Measurements from ENCODE around the gene DDIT3. TPM values are rescaled to one million over a fixed set of nuclear protein-coding genes. Genes with fewer than 3 reads are reported as not detected.
A peak's percentile ranks its signal among the peaks of the same experiment; 100 is the strongest.
"Not testable (repeated sequence)": the region's sequence is repeated elsewhere in the genome, so short reads cannot be mapped to it uniquely, and the experiment has no call there.

Gene DDIT3
- total RNA-seq, 1 donor from 2014 or later = 30.5 TPM

GRCh38 chr12:57521525-57522010 is 1.3 kb upstream of the DDIT3 start:
- DNase-seq (peak; percentile 31), ATAC-seq (ENCODE audit: low read depth) (no peak)
- ChIA-PET CTCF (no interaction called here), POLR2A (interaction anchor here (1.5 to 3.5 kb wide), 3 partner anchors 41 to 231 kb away, joined by 3 to 26 read pairs (median 9); partner anchors contain the start of genes ARHGAP9 and CDK4)
- intact Hi-C loops (cut with micrococcal nuclease) = loop anchor here (1.0 to 5.0 kb wide), 10 partner anchors 26 to 1694 kb away; partner anchors contain the start of genes CDK4, DCTN2, DNAJC14 and PIP4K2C
- peak overlapping the region; percentile 98 for H3K4me3 Mint-ChIP-seq
- no peaks in the 10 kb centered on the region for H3K9me3 Mint-ChIP-seq
- H3K27ac Mint-ChIP-seq = peak overlapping the region; percentile 99
- H3K4me1 Mint-ChIP-seq = peaks cover 59% of the 10 kb centered on the region
- no peak for TF ChIP-seq CTCF (IDR thresholded peaks at IDR 0.05)
- H3K36me3 Mint-ChIP-seq (ENCODE audit: low read depth) = peaks cover 60% of the 10 kb centered on the region
- H3K27me3 Mint-ChIP-seq = no peaks in the 10 kb centered on the region

GRCh38 chr12:57519796-57520052 is 590 bp downstream of the DDIT3 start:
- Mint-ChIP-seq H3K36me3 (ENCODE audit: low read depth) (peaks cover 63% of the 10 kb centered on the region), H3K4me1 (peaks cover 57% of the 10 kb centered on the region), H3K4me3 (peak overlapping the region; percentile 98), H3K27me3 (no peaks in the 10 kb centered on the region), H3K9me3 (no peaks in the 10 kb centered on the region), H3K27ac (peak overlapping the region; percentile 99)
- DNase-seq = no peak
- ATAC-seq (ENCODE audit: low read depth) = no peak
- ChIA-PET CTCF (no interaction called here), POLR2A (interaction anchor here (0.6 to 3.5 kb wide), 22 partner anchors 8 to 1702 kb away, joined by 3 to 36 read pairs (median 6); partner anchors contain the start of genes ARHGAP9, DCTN2, ESYT1 and GLI1)
- no peak for TF ChIP-seq CTCF (IDR thresholded peaks at IDR 0.05)
- intact Hi-C loops (cut with micrococcal nuclease) = loop anchor here (1.0 to 5.0 kb wide), 10 partner anchors 32 to 1692 kb away; partner anchors contain the start of genes ARHGAP9, CDK4, DNAJC14 and GLI1

- intact Hi-C loops (cut with micrococcal nuclease) = no loop called here
- ChIA-PET CTCF (no interaction called here), POLR2A (interaction anchor here (0.6 to 3.5 kb wide), 21 partner anchors 9 to 1391 kb away, joined by 3 to 36 read pairs (median 7); partner anchors contain the start of genes ARHGAP9, DCTN2, ESYT1 and GLI1)
- TF ChIP-seq CTCF (IDR thresholded peaks at IDR 0.05) = no peak
- H3K9me3 Mint-ChIP-seq = no peaks in the 10 kb centered on the region
- DNase-seq (peak; percentile 31), ATAC-seq (ENCODE audit: low read depth) (peak; percentile 1)
- peaks cover 64% of the 10 kb centered on the region for H3K36me3 Mint-ChIP-seq (ENCODE audit: low read depth)
- H3K27ac Mint-ChIP-seq = peak overlapping the region; percentile 99
- H3K27me3 Mint-ChIP-seq = no peaks in the 10 kb centered on the region
- peak overlapping the region; percentile 98 for H3K4me3 Mint-ChIP-seq
- peaks cover 52% of the 10 kb centered on the region for H3K4me1 Mint-ChIP-seq
Measured at GRCh38 chr12:57518920-57519795, 1.2 kb downstream of the DDIT3 start.

- ChIA-PET POLR2A (interaction anchor here (0.6 to 3.5 kb wide), 4 partner anchors 29 to 962 kb away, joined by 3 to 26 read pairs (median 16); partner anchors contain the start of gene ARHGAP9), CTCF (no interaction called here)
- peaks cover 69% of the 10 kb centered on the region for H3K36me3 Mint-ChIP-seq (ENCODE audit: low read depth)
Measured at GRCh38 chr12:57518176-57518919, 2.0 kb downstream of the DDIT3 start.

GRCh38 chr12:57517718-57518117 is 2.6 kb downstream of the DDIT3 start:
- H3K4me3 Mint-ChIP-seq; H3K27ac Mint-ChIP-seq; DNase-seq; H3K9me3 Mint-ChIP-seq; ATAC-seq (ENCODE audit: low read depth); intact Hi-C loops (cut with micrococcal nuclease); H3K27me3 Mint-ChIP-seq: not testable (repeated sequence)
- CTCF ChIA-PET = interaction anchor here (0.7 kb wide), 1 partner anchor 72 kb away, joined by 3 read pairs; no protein-coding TSS in a partner anchor
- POLR2A ChIA-PET = interaction anchor here (0.9 to 3.5 kb wide), 2 partner anchors 29 to 38 kb away, joined by 3 to 26 read pairs; partner anchors contain the start of gene ARHGAP9
- Mint-ChIP-seq H3K36me3 (ENCODE audit: low read depth) (peaks cover 73% of the 10 kb centered on the region), H3K4me1 (peaks cover 41% of the 10 kb centered on the region)

More at GRCh38 chr12:57518176-57518919, 2.0 kb downstream of the DDIT3 start:
- TF ChIP-seq CTCF (IDR thresholded peaks at IDR 0.05) = no peak
- intact Hi-C loops (cut with micrococcal nuclease) = no loop called here
- peaks cover 44% of the 10 kb centered on the region for H3K4me1 Mint-ChIP-seq
- H3K27me3 Mint-ChIP-seq = no peaks in the 10 kb centered on the region
- H3K4me3 Mint-ChIP-seq = peak overlapping the region; percentile 98
- ATAC-seq (ENCODE audit: low read depth) = no peak
- peak overlapping the region; percentile 54 for H3K27ac Mint-ChIP-seq
- H3K9me3 Mint-ChIP-seq = no peaks in the 10 kb centered on the region
- DNase-seq = no peak

Data from activated B cell treated with CpG ODN at 0.5 μM for 24 hours (primary cell).